Astrocyte (in vitro differentiated cells and primary cell): ENCODE measurements around the gene ARHGAP33.

Experiments used
- CTCF ChIP-seq: IDR thresholded peaks from 2 replicates; pipeline ENCODE4 v1.5.1; 2011; ENCODE audit warnings: low read depth, mild to moderate bottlenecking, inconsistent platforms, low read length, moderate library complexity; ENCODE audit not compliant: insufficient read depth
- EZH2 ChIP-seq: IDR thresholded peaks from 2 replicates; pipeline ENCODE4 v1.6.1; 2012; ENCODE audit warnings: mild to moderate bottlenecking, low read length, inconsistent platforms; ENCODE audit not compliant: insufficient read depth

- TF ChIP-seq CTCF (no peak), EZH2 (no peak)
These were observed 36.5 kb upstream of the ARHGAP33 start for GRCh38 chr19:35738887-35739229.
